Measurements from ENCODE around the gene CNP. TPM values are rescaled to one million over a fixed set of nuclear protein-coding genes. Genes with fewer than 3 reads are reported as not detected.
"Not testable (repeated sequence)": the region's sequence is repeated elsewhere in the genome, so short reads cannot be mapped to it uniquely, and the experiment has no call there.

The CNP gene
- total RNA-seq, 2 donors from 2014 or later: 44.7 to 49.4 TPM

GRCh38 chr17:42016941-42017865 is 50.6 kb downstream of the CNP start, which contains the start of gene DNAJC7:
Gene DNAJC7, minus strand, starts transcription at chr17:42017439. Its CDS starts 23 bp downstream, at chr17:42017416.
- H3K27ac ChIP-seq: peak within 1 kb of the TSS; percentile 85
- intact Hi-C loops (cut with DNase I): no loop called here
- H3K27me3 ChIP-seq: no peaks in the 10 kb centered on the region
- peak within 1 kb of the TSS; percentile 77 for H3K4me3 ChIP-seq
- H3K4me1 ChIP-seq: peaks cover 13% of the 10 kb centered on the region
- H3K9ac ChIP-seq (ENCODE audit: low read depth in 2 of 2, low read length in 2 of 2): peak within 1 kb of the TSS; percentile 97 to 99
- DNase-seq: peak; percentile 90
- no peak for TF ChIP-seq CTCF (IDR thresholded peaks at IDR 0.05)
- no peaks in the 10 kb centered on the region for H3K9me3 ChIP-seq
- H3K36me3 ChIP-seq: no peaks in the 10 kb centered on the region

GRCh38 chr17:42017866-42018200 is 51.2 kb downstream of the CNP start:
- no peaks in the 10 kb centered on the region for H3K27me3 ChIP-seq
- H3K27ac ChIP-seq: peak overlapping the region; percentile 85
- H3K9ac ChIP-seq (ENCODE audit: low read depth in 2 of 2, low read length in 2 of 2): peak overlapping the region; percentile 97 to 99
- no peaks in the 10 kb centered on the region for H3K9me3 ChIP-seq
- TF ChIP-seq CTCF (IDR thresholded peaks at IDR 0.05): no peak
- H3K4me3 ChIP-seq: peak overlapping the region; percentile 77
- peaks cover 2% of the 10 kb centered on the region for H3K36me3 ChIP-seq
- DNase-seq: no peak
- intact Hi-C loops (cut with DNase I): no loop called here
- peaks cover 13% of the 10 kb centered on the region for H3K4me1 ChIP-seq

GRCh38 chr17:42018339-42018738 is 51.7 kb downstream of the CNP start:
- intact Hi-C loops (cut with DNase I): no loop called here
- H3K9ac ChIP-seq (ENCODE audit: low read depth in 2 of 2, low read length in 2 of 2): peak overlapping the region in 1 of 2 donors; percentile 99

GRCh38 chr17:42018988-42019387 is 52.4 kb downstream of the CNP start:
- Histone ChIP-seq H3K9ac (ENCODE audit: low read depth in 2 of 2, low read length in 2 of 2) (no peak overlapping the region), H3K4me1 (peaks cover 16% of the 10 kb centered on the region), H3K27me3 (no peaks in the 10 kb centered on the region), H3K9me3 (no peaks in the 10 kb centered on the region), H3K36me3 (peaks cover 13% of the 10 kb centered on the region), H3K27ac (no peak overlapping the region), H3K4me3 (no peak overlapping the region)
- intact Hi-C loops (cut with DNase I): no loop called here
- no peak for TF ChIP-seq CTCF (IDR thresholded peaks at IDR 0.05)
- DNase-seq: no peak

More at GRCh38 chr17:42018339-42018738, 51.7 kb downstream of the CNP start:
- no peaks in the 10 kb centered on the region for H3K27me3 ChIP-seq
- H3K4me1 ChIP-seq: peaks cover 13% of the 10 kb centered on the region
- peaks cover 6% of the 10 kb centered on the region for H3K36me3 ChIP-seq
- peak overlapping the region; percentile 85 for H3K27ac ChIP-seq
- H3K9me3 ChIP-seq: no peaks in the 10 kb centered on the region
- no peak for TF ChIP-seq CTCF (IDR thresholded peaks at IDR 0.05)
- no peak for DNase-seq
- H3K4me3 ChIP-seq: peak overlapping the region; percentile 77

GRCh38 chr17:42019509-42020404 is 53.2 kb downstream of the CNP start, which contains the start of gene NKIRAS2:
Gene NKIRAS2, plus strand, starts transcription at chr17:42020090. Its CDS starts 1,488 bp downstream, at chr17:42021578.
- Histone ChIP-seq H3K9me3 (no peaks in the 10 kb centered on the region), H3K27ac (peak within 1 kb of the TSS; percentile 64), H3K9ac (ENCODE audit: low read depth in 2 of 2, low read length in 2 of 2) (peak within 1 kb of the TSS; percentile 97 to 98), H3K36me3 (peaks cover 14% of the 10 kb centered on the region), H3K27me3 (no peaks in the 10 kb centered on the region), H3K4me3 (peak within 1 kb of the TSS; percentile 84), H3K4me1 (peaks cover 24% of the 10 kb centered on the region)
- TF ChIP-seq CTCF (IDR thresholded peaks at IDR 0.05): peak; percentile 96
- DNase-seq: peak; percentile 96
- intact Hi-C loops (cut with DNase I): no loop called here

GRCh38 chr17:42020845-42021244 is 54.2 kb downstream of the CNP start:
- DNase-seq; intact Hi-C loops (cut with DNase I); H3K9me3 ChIP-seq; H3K27ac ChIP-seq; H3K27me3 ChIP-seq: not testable (repeated sequence)
- H3K36me3 ChIP-seq: peaks cover 14% of the 10 kb centered on the region
- H3K4me3 ChIP-seq: peak overlapping the region; percentile 84
- H3K9ac ChIP-seq (ENCODE audit: low read depth in 2 of 2, low read length in 2 of 2): peak overlapping the region; percentile 31 to 98
- H3K4me1 ChIP-seq: peaks cover 22% of the 10 kb centered on the region
